CD14-positive monocyte (primary cell): ENCODE data around the gene LCE1C. TPM values are rescaled to one million over a fixed set of nuclear protein-coding genes. Genes with fewer than 3 reads are reported as not detected.

Experiments used
- DNase-seq, 3 donors: peaks; one replicate each; pipeline ENCODE4 v3.0.0-alpha.2; 2011 to 2022
- H2AFZ ChIP-seq: 2 replicates; pipeline ENCODE4 v1.6.0; 2012; ENCODE audit warnings: mild to moderate bottlenecking, low read depth, low read length, inconsistent platforms; ENCODE audit not compliant: insufficient read depth, poor library complexity, severe bottlenecking
- H3K27ac ChIP-seq, 2 donors: 1 replicate in 1 of 2; 2 replicates in 1 of 2; pipeline ENCODE4 v1.5.1; 2012 to 2013; ENCODE audit warnings: low read length in 2 of 2, control low read depth in 1 of 2, inconsistent platforms in 1 of 2, low read depth in 1 of 2, mild to moderate bottlenecking in 1 of 2
- H3K27me3 ChIP-seq, 2 donors: one replicate each; pipeline versions ENCODE4 v1.6.0 to v1.6.1; 2011 to 2013; ENCODE audit warnings: low read length in 2 of 2; ENCODE audit not compliant: control insufficient read depth in 2 of 2, insufficient read depth in 2 of 2
- H3K36me3 ChIP-seq, 2 donors: replicated peaks in 1 of 2; 1 replicate in 1 of 2; 2 replicates in 1 of 2; pipeline versions ENCODE4 v1.5.1 to v1.6.1; 2012 to 2013; ENCODE audit warnings: low read length in 2 of 2, control low read depth in 1 of 2, inconsistent platforms in 1 of 2, mild to moderate bottlenecking in 1 of 2; ENCODE audit not compliant: insufficient read depth in 2 of 2, control insufficient read depth in 1 of 2
- H3K4me1 ChIP-seq, 2 donors: 1 replicate in 1 of 2; 2 replicates in 1 of 2; pipeline versions ENCODE4 v1.5.1 to v1.6.1; 2012 to 2013; ENCODE audit warnings: low read length in 2 of 2, control low read depth in 1 of 2, inconsistent platforms in 1 of 2, mild to moderate bottlenecking in 1 of 2, moderate library complexity in 1 of 2; ENCODE audit not compliant: insufficient read depth in 2 of 2, control insufficient read depth in 1 of 2
- H3K4me2 ChIP-seq: replicated peaks from 2 replicates; pipeline ENCODE3; 2012; ENCODE audit warnings: low read length, moderate library complexity, mild to moderate bottlenecking; ENCODE audit not compliant: poor library complexity, severe bottlenecking; ENCODE audit errors: extremely low read depth
- H3K4me3 ChIP-seq, 3 experiments: fragments of 200-600 bp in 1 of 3; sonication (generic) in 1 of 3; replicated peaks in 1 of 3; 1 replicate in 2 of 3; 2 replicates in 1 of 3; pipeline ENCODE4 v1.5.1; 2011 to 2013; ENCODE audit warnings: low read length in 3 of 3, mild to moderate bottlenecking in 3 of 3, control low read depth in 2 of 3, low read depth in 2 of 3, inconsistent platforms in 1 of 3, moderate library complexity in 1 of 3
- H3K79me2 ChIP-seq: 2 replicates; pipeline ENCODE4 v1.6.0; 2012; ENCODE audit warnings: mild to moderate bottlenecking, control low read depth, inconsistent platforms, low read length, moderate library complexity; ENCODE audit not compliant: insufficient read depth
- H3K9ac ChIP-seq: 2 replicates; pipeline ENCODE4 v1.6.0; 2017; ENCODE audit warnings: low read length, mild to moderate bottlenecking; ENCODE audit not compliant: insufficient read depth, poor library complexity, severe bottlenecking
- H3K9me3 ChIP-seq, 2 donors: replicated peaks in 1 of 2; 1 replicate in 1 of 2; 2 replicates in 1 of 2; pipeline versions ENCODE4 v1.5.1 to v1.6.1; 2012 to 2013; ENCODE audit warnings: low read length in 2 of 2, control low read depth in 1 of 2; ENCODE audit not compliant: control insufficient read depth in 1 of 2, insufficient read depth in 1 of 2
- H4K20me1 ChIP-seq: 2 replicates; pipeline ENCODE4 v1.6.0; 2012; ENCODE audit warnings: mild to moderate bottlenecking, low read length, control low read depth, moderate library complexity; ENCODE audit not compliant: insufficient read depth
- H3K27ac Mint-ChIP-seq, 7 donors: one replicate each; pipeline ENCODE4 v1.8.0; 2020; ENCODE audit warnings: mild to moderate bottlenecking in 7 of 7, mixed read lengths in 7 of 7, moderate library complexity in 6 of 7, inconsistent platforms in 2 of 7
- H3K27me3 Mint-ChIP-seq, 3 donors: one replicate each; pipeline ENCODE4 v1.8.0; 2021 to 2022; ENCODE audit warnings: low read depth in 3 of 3, mild to moderate bottlenecking in 3 of 3, mixed read lengths in 3 of 3, moderate library complexity in 3 of 3, inconsistent platforms in 1 of 3
- H3K36me3 Mint-ChIP-seq, 2 donors: one replicate each; pipeline ENCODE4 v1.8.0; 2020; ENCODE audit warnings: mixed read lengths in 2 of 2, inconsistent platforms in 1 of 2, mild to moderate bottlenecking in 1 of 2
- H3K4me1 Mint-ChIP-seq: one replicate; pipeline ENCODE4 v1.8.0; 2020; ENCODE audit warnings: mild to moderate bottlenecking, mixed read lengths
- H3K4me3 Mint-ChIP-seq, 2 donors: one replicate each; pipeline ENCODE4 v1.8.0; 2020; ENCODE audit warnings: mild to moderate bottlenecking in 2 of 2, mixed read lengths in 2 of 2, moderate library complexity in 1 of 2
- H3K9me3 Mint-ChIP-seq, 7 donors: one replicate each; pipeline ENCODE4 v1.8.0; 2020 to 2022; ENCODE audit warnings: mixed read lengths in 7 of 7, mild to moderate bottlenecking in 6 of 7, moderate library complexity in 6 of 7, inconsistent platforms in 2 of 7
- CTCF ChIP-seq: fragments of 200-600 bp; IDR thresholded peaks from one replicate; pipeline ENCODE4 v1.8.0; 2022; ENCODE audit warnings: antibody characterized with exemption, mild to moderate bottlenecking
- WGBS: methylation state at CpG from one replicate; pipeline ENCODE4 v1.1.5; 2013; ENCODE audit warnings: missing lambda C conversion rate; ENCODE audit not compliant: insufficient coverage; 5-methylcytosine and 5-hydroxymethylcytosine counted together
- intact Hi-C, 2 donors: fragments of 100-400 bp; cut with micrococcal nuclease; formaldehyde crosslinking; loops; one replicate each; pipeline versions ENCODE4 v1.15.0 to v1.15.1; 2023
- polyA plus RNA-seq, 3 donors: library from polyadenylated mRNA; depleted of rRNA in 1 of 3; unstranded in 2 of 3; stranded (reverse) in 1 of 3; fragments of 300-500 nt in 2 of 3; fragments of >200 nt in 1 of 3; fragmentation: Illumina TruSeq in 2 of 3; gene quantifications; 1 replicate in 2 of 3; 2 replicates in 1 of 3; pipeline ENCODE4 v1.2.3, GENCODE V29; 2012 to 2021

LCE1C gene
- polyA plus RNA-seq, 3 donors: not detected

- H3K9me3 Mint-ChIP-seq: peaks cover 0 to 2% (median 0%) of the 10 kb centered on the region in 7 donors
- Histone ChIP-seq H3K4me1 (no peaks in the 10 kb centered on the region), H3K27me3 (peaks cover under 1 to 6% of the 10 kb centered on the region in 2 donors), H4K20me1 (no peaks in the 10 kb centered on the region), H3K9ac (no peak overlapping the region), H3K36me3 (no peaks in the 10 kb centered on the region), H2AFZ (no peak overlapping the region), H3K79me2 (no peaks in the 10 kb centered on the region), H3K27ac (no peak overlapping the region), H3K4me3 (no peak overlapping the region), H3K9me3 (no peaks in the 10 kb centered on the region), H3K4me2 (no peak overlapping the region)
- 88% methylated on average over 1 of the region's 2 CpGs for WGBS
- intact Hi-C loops: no loop called here
- no peak for TF ChIP-seq CTCF
- no peak overlapping the region for H3K27ac Mint-ChIP-seq
- H3K27me3 Mint-ChIP-seq: peaks cover 9 to 26% (median 15%) of the 10 kb centered on the region in 3 donors
- DNase-seq: no peak
- H3K4me1 Mint-ChIP-seq: no peaks in the 10 kb centered on the region
- no peaks in the 10 kb centered on the region for H3K36me3 Mint-ChIP-seq
- H3K4me3 Mint-ChIP-seq: no peak overlapping the region
Observed at GRCh38 chr1:152783095-152783494, 23.4 kb downstream of the LCE1C start.

GRCh38 chr1:152777510-152778137 is 28.8 kb downstream of the LCE1C start:
- no peaks in the 10 kb centered on the region for H3K4me1 Mint-ChIP-seq
- no peaks in the 10 kb centered on the region for H3K9me3 ChIP-seq
- H3K79me2 ChIP-seq: no peaks in the 10 kb centered on the region
- H3K4me1 ChIP-seq: no peaks in the 10 kb centered on the region
- H3K4me2 ChIP-seq: no peak overlapping the region
- no peak overlapping the region for H3K4me3 Mint-ChIP-seq
- no peak overlapping the region for H3K4me3 ChIP-seq
- TF ChIP-seq CTCF: peak; percentile 14
- no peak for DNase-seq
- H3K9ac ChIP-seq: no peak overlapping the region
- no peaks in the 10 kb centered on the region for H4K20me1 ChIP-seq
- peaks cover 0 to 4% (median 2%) of the 10 kb centered on the region in 7 donors for H3K9me3 Mint-ChIP-seq
- H3K27me3 ChIP-seq: peaks cover 0 to 2% of the 10 kb centered on the region in 2 donors
- intact Hi-C loops: no loop called here
- H3K27ac Mint-ChIP-seq: no peak overlapping the region
- no peaks in the 10 kb centered on the region for H3K36me3 ChIP-seq
- H3K27me3 Mint-ChIP-seq: peaks cover 8 to 14% (median 8%) of the 10 kb centered on the region in 3 donors
- no peak overlapping the region for H3K27ac ChIP-seq
- WGBS: 80% methylated on average over 1 of the region's 4 CpGs
- H3K36me3 Mint-ChIP-seq: no peaks in the 10 kb centered on the region
- no peak overlapping the region for H2AFZ ChIP-seq
